OCI-LY1 (cell line): ENCODE measurements around the gene GNAT3.

Experiments
- EZH2 ChIP-seq: fragments of 200-600 bp; sonication (generic), shearing (Covaris generic); IDR thresholded peaks from 2 replicates; pipeline ENCODE4 v1.8.0; 2017; ENCODE audit warnings: borderline replicate concordance, mixed run types, mild to moderate bottlenecking, antibody characterized with exemption, low read length, moderate library complexity, mixed read lengths
- TF ChIP-seq, protein P1 (sequence below): fragments of 200-600 bp; sonication (generic), shearing (Covaris generic); IDR thresholded peaks from 2 replicates; pipeline ENCODE4 v1.5.1; 2017; ENCODE audit warnings: mild to moderate bottlenecking, antibody characterized with exemption, low read length, moderate library complexity, mixed read lengths

DNA sequence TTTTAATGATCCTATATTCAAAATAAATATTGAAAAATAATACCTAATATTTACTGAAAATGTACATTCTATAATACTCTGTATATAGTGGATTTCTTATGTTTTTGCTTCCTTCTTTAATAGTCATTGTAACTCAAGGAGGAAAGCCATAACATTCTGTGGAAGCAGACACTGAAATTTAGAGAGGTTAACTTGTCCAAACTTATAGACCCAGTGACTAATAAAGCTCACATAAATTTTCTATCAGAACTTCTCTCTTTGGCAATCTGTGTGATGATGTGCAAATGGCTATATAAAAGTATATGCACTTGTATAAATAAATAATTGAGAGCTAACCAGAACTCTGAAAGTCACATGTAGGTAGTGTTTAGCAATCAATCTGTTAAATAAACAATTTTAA is 26.1 kb downstream of the GNAT3 start:
- TF ChIP-seq, protein P1, sequence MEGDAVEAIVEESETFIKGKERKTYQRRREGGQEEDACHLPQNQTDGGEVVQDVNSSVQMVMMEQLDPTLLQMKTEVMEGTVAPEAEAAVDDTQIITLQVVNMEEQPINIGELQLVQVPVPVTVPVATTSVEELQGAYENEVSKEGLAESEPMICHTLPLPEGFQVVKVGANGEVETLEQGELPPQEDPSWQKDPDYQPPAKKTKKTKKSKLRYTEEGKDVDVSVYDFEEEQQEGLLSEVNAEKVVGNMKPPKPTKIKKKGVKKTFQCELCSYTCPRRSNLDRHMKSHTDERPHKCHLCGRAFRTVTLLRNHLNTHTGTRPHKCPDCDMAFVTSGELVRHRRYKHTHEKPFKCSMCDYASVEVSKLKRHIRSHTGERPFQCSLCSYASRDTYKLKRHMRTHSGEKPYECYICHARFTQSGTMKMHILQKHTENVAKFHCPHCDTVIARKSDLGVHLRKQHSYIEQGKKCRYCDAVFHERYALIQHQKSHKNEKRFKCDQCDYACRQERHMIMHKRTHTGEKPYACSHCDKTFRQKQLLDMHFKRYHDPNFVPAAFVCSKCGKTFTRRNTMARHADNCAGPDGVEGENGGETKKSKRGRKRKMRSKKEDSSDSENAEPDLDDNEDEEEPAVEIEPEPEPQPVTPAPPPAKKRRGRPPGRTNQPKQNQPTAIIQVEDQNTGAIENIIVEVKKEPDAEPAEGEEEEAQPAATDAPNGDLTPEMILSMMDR, result no peak
- no peak for TF ChIP-seq EZH2
